ENCODE data around the gene LIPK.

Gene LIPK

DNA sequence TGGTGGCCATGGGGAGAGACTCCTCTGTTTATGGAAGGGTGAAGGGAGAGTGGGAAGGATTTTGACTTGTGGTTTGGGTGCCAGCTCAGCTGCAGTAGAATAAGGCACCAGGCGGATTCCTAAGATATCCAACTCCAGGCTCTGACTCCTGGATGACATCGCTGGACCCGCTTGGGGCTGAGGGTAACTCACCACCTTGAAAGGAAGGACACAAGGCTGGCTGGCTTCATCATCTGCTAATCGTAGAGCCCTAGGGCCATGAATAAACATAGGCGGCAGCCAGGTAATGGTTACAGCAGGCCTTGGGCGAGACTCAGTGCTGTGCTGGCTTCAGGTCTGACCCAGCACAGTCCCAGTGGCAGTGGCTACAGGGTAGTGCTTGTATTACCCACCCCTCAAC lies 16.7 kb upstream of the LIPK start:
- no peak for TF ChIP-seq GATA2 (IDR thresholded peaks at IDR 0.05; ENCODE audit: low read depth, low read length)
- no peak for TF ChIP-seq GATA3 (IDR thresholded peaks at IDR 0.05; ENCODE audit: low read depth, low read length)

DNA sequence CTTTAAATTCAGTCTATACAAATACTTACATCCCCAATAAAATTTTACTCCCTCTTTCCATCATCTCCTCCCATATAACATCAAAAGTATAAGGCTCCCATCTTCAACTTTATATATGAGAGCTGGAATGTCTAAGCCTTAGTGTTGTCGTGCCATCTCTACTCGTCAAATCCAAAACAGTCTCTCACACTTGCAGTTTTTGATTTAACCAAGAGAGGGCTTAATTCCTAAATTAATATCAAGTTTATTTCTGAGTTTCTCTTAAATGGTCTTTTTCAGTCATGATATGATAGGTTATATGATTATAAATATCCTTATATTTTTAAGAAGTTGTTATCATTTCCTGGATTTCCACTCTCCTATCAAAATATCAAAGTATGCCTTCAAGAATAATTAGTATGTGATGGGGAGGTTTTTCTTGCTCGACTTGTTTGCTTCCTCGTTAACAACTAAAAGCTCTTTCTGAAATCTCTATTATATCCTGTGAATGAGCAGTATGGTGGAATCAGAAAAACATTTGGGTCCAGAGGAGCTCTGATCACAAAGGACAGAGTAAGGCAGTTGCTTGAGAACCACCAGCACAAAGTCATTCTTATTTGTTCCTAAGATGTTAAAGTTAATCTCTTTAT lies 12.5 kb upstream of the LIPK start:
- TF ChIP-seq GATA3 (IDR thresholded peaks at IDR 0.05; ENCODE audit: low read depth, low read length) = no peak
- no peak for TF ChIP-seq GATA2 (IDR thresholded peaks at IDR 0.05; ENCODE audit: low read depth, low read length)

DNA sequence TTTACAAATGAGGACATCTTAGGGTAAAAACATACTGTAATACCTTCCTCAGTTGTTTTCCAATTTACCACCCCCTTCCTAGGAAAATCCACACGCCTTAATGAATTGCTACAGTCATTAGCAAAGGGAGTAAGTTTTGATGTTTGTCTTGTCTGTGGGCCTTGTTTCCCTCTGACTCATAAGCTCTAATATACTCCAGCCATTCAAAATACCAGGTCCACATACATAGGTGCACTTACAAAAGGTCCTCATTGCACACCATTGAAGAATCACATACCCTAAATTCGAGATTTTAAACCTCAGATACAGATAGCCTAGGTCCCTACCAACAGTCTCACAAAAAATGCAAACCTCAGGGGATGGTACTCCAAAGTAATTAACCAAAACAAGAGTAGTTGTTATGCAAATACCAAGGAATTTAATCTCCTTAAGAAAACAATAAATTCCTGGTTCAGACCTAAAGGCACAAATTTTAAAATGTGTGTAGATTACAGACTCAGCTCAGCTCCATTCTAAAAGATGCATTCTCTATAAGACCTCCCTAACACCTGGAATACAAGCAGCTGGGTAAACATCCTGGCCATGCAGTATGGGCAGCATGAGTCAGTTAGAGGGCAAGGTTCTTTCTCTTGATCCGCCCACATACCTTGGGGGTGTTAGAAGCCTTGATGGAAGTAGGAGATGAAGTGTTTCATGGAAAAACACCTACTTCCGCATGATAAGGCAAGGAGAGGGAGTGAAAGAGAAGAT lies 3.0 kb upstream of the LIPK start:
- TF ChIP-seq GATA3 (IDR thresholded peaks at IDR 0.05; ENCODE audit: low read depth, low read length) (no peak), GATA2 (IDR thresholded peaks at IDR 0.05; ENCODE audit: low read depth, low read length) (no peak)

DNA sequence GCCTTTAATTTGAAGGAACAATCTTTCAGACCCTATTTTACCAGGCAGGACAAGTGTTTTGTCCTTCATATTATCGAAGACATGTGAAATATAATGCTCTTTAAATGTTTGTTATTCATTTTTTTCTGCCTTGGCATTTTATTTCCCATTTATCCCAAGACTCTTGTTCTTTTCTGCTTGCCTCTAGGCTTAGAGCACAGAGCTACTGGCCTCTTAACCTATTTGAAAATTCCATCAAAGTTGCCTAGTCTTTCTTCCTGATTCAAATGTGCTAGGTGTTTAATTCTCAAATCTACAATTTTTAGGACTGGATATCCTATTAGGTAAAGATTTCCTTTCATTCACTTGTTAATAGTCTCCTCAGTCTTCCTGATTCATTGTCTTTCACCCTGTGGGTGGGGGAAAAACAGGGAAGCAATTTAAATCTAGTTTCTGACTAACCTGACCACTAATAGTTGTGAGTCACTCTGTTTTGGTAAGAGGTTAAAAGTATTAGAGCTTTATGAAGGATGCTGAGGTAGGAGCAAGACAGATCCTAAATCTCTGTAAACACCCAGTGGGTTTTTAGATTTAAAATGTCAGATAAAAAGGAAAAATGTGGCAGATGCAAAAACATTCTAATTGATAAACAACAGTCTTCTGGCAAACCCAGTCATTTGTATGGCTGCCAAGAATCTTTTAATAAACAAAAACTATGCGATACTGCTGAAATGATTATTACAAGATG lies 1.5 kb downstream of the LIPK start:
- TF ChIP-seq GATA3 (IDR thresholded peaks at IDR 0.05; ENCODE audit: low read depth, low read length) = no peak
- TF ChIP-seq GATA2 (IDR thresholded peaks at IDR 0.05; ENCODE audit: low read depth, low read length) = no peak

DNA sequence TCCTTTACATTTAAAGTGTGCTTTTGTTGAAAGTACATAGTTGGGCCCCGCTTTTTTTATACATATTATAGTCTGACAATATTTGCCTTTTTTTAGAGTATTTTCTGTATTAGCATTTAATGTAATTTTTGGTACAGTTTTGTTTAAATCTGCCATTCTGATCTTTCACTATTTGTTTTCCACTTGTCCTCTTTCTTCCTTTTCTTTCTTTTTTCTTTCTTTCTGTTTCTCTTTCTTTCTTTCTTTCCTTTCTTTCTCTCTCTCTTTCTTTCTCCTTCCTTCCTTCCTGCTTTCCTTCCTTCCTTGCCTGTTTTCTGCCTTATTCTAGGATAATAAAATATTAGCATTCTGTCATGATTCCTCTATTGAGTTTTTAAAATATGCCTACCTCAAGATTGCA lies 9.5 kb downstream of the LIPK start:
- TF ChIP-seq GATA2 (IDR thresholded peaks at IDR 0.05; ENCODE audit: low read depth, low read length) (no peak), GATA3 (IDR thresholded peaks at IDR 0.05; ENCODE audit: low read depth, low read length) (no peak)

DNA sequence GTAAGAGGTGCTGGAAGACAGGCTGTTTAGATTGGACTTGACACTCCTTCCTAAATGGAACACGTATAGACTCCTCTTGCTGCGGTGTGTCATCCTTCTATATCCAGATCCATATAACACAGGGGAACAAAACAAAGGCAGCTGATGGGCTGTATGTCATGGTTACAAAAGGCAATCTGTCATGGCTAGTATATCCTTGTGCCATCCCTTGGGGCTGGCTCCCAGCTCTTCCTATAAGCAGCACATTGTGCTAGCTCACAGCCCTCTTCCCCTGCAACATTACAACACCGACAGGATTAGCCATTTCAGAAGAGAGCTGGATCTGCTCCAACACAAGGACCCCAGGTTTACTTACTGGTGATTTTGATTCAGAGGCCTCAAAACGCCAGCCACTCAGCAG lies 15.3 kb downstream of the LIPK start:
- no peak for TF ChIP-seq GATA2 (IDR thresholded peaks at IDR 0.05; ENCODE audit: low read depth, low read length)
- TF ChIP-seq GATA3 (IDR thresholded peaks at IDR 0.05; ENCODE audit: low read depth, low read length) = no peak

DNA sequence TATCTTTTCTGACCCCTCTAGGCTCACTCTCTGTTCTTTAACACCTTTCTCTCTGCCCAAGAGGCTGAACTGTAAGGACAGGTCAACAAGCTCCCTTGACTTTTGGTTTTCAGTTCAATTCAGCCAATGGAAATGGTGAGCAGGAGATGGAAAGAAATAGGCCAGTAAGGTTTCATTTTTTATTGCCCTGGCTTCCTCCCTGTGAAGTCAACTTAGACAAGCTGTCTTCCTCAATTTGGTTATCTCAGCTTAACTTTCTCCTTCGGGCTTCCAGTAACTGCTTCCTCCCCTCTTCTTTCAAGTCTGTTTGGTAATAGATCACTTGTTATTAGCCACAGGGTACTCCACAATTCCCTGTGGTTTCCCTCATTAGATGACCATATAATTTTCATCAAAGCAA lies 19.7 kb downstream of the LIPK start:
- TF ChIP-seq GATA3 (IDR thresholded peaks at IDR 0.05; ENCODE audit: low read depth, low read length) (no peak), GATA2 (IDR thresholded peaks at IDR 0.05; ENCODE audit: low read depth, low read length) (no peak)

DNA sequence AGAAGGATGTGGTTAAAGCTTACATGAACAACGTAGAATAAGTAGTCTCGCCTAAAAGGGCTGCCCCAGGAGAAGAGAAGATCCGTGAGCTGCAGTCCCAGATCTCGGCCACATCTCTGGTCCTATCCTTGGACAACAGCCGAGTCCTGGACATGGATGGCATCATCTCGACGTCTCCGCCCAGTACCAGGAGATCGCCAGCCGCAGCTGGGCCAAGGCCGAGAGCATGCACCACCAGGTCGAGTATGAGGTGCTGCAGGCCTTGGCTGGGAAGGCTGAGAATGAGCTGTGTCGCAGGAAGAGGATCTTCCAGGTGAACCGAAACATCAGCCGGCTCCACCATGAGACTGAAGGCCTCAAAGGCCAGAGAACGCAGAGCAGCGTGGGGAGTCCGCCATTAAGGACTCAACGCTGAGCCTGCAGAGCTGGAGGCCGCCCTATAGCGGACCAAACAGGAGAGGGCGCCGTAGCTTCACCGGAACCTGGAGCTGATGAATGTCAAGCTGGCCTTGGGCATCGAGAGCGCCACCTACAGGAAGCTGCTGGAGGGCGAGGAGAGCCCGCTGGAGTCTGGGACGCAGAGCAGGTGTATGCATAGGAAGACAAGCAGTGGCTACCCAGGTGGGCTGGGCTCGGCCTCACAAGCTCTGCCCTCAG lies 22.2 kb downstream of the LIPK start:
- TF ChIP-seq GATA2 (IDR thresholded peaks at IDR 0.05; ENCODE audit: low read depth, low read length) (no peak), GATA3 (IDR thresholded peaks at IDR 0.05; ENCODE audit: low read depth, low read length) (no peak)

DNA sequence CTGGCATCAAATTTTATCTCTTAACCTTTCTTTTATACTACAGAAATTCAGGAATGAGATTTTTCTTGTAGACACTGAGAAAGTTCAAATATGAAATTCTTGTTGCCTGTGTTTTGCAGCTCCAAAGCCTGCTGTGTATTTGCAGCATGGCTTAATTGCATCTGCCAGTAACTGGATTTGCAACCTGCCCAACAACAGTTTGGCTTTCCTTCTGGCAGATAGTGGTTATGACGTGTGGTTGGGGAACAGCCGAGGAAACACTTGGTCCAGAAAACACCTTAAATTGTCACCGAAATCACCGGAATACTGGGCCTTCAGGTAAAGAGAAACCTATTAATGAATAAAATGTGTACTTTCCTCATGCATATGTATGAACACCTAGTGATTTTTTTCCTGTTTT lies 24.8 kb downstream of the LIPK start:
- TF ChIP-seq GATA3 (IDR thresholded peaks at IDR 0.05; ENCODE audit: low read depth, low read length) (no peak), GATA2 (IDR thresholded peaks at IDR 0.05; ENCODE audit: low read depth, low read length) (no peak)

DNA sequence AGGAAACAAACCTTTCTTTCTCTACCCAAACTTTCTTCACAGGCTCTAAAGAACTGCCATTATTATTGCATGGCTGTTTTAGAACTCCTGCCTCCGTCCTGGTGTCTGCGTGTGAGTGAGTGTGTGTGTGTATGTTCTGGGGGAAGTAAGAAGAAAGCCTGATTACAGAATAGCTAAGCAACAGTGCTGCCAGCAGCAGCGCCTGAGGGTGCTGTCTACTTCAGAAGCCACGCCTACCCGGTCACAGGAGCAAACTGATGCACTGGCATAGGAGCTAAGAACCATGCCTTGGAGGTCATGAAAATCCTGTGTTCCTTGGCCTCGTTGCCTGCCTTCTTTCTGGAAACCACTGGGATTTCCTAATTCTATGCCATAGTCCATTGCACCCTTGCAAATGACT lies 25.2 kb downstream of the LIPK start:
- TF ChIP-seq GATA3 (IDR thresholded peaks at IDR 0.05; ENCODE audit: low read depth, low read length) (no peak), GATA2 (IDR thresholded peaks at IDR 0.05; ENCODE audit: low read depth, low read length) (no peak)

DNA sequence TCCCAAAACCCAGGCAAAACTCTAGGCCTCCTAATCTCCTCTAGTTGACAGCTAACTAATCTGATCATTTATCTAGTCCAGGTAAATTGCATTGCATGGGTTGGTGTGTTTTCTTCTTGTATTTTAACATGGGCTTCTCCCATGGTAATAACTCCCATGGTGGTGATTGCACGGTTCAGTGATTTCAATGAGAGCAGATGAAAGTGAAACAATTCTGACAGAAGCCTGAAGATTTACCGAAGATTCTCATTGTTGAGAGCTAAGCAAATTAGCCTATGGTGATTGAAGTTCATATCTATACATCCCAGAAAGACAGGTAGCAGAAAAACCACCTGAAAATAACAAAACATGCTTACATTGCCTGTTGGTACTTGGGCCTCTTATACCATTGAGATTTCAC lies 27.2 kb downstream of the LIPK start:
- TF ChIP-seq GATA3 (IDR thresholded peaks at IDR 0.05; ENCODE audit: low read depth, low read length) = no peak
- TF ChIP-seq GATA2 (IDR thresholded peaks at IDR 0.05; ENCODE audit: low read depth, low read length) = no peak

DNA sequence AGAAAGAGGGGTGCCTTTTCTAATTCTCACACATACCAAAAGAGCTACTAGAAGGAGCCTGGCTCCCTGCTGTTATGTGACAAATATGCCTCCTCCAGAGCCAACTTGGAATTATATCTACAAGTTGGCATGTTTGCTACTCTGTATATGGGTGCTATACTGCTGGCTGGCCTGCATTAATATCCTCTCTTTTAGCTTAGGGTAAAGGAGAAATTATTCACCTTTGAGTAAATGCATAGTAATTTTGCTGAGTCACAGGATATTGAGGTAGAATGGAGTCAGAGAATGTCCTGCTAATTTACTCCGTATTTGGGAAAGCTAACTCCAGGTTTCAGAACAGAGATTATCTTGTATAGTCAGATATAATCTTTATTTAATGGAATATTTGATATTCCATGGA lies 29.6 kb downstream of the LIPK start:
- TF ChIP-seq GATA2 (IDR thresholded peaks at IDR 0.05; ENCODE audit: low read depth, low read length) (no peak), GATA3 (IDR thresholded peaks at IDR 0.05; ENCODE audit: low read depth, low read length) (no peak)

DNA sequence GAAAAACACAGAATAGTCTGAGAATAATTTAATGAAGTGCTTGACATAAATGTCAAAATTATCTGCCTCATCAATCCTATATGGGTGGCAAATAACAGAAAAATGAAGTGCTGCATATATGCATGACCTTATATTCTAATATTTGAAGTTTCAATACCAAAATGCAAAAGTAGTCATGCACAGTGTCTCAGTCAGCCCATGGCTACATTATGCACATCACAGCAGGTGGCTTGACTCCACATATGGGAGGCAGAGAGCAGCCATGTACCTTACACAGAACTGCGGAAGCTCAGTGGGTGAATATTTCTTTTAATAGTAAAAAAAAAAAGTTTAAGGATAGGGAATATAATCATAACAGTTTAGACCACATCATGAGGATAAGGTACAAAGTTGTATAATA lies 36.4 kb downstream of the LIPK start:
- no peak for TF ChIP-seq GATA3 (IDR thresholded peaks at IDR 0.05; ENCODE audit: low read depth, low read length)
- no peak for TF ChIP-seq GATA2 (IDR thresholded peaks at IDR 0.05; ENCODE audit: low read depth, low read length)

DNA sequence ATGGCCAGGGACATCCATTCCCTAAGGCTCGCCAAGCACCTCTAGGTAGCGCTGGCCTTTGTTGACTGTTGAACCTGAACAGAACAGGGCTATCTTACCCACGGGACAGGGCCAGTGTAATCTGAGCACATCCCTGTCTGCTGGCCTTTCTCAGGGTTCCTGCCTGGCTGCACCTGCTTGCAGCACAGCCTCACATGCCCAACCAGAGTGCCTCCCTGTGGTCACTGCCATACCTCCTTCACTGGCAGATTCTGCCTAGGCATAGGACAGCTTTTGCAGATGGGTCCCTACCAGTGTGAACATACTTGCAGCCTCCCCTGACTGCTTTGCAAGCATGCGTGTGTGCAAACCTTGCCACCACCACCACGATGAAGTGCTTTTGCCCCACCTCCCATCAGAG lies 38.0 kb downstream of the LIPK start:
- TF ChIP-seq GATA2 (IDR thresholded peaks at IDR 0.05; ENCODE audit: low read depth, low read length) = no peak
- no peak for TF ChIP-seq GATA3 (IDR thresholded peaks at IDR 0.05; ENCODE audit: low read depth, low read length)

Measured in SH-SY5Y (cell line).